Measurements from ENCODE around the gene SANBR. TPM values are rescaled to one million over a fixed set of nuclear protein-coding genes. Genes with fewer than 3 reads are reported as not detected.

The SANBR gene
- total and polyA plus RNA-seq, 2 of the 13 experiments (the other 11 are each of a cell fraction or from before 2014, with no cell fraction given) = 9.8 to 20.9 TPM

DNA sequence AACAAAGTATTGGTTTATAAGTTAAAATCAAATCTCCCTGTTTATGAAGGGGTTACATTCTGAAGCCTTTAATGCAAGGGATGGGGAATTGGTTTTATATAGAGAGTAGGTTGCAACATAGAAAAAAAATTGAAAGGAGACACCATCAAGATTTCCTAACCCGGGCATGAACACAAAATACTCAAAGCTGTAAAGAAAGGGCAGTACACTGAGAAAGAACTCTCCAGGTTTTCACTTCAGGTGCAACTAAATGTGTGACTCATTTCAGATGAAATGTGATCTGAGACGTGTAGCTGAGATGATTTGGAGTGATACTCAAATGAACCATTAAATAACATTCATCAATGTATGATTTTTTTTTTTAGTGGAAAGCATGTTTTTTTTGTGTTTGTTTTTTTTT lies 43.6 kb downstream of the SANBR start:
- CTCF ChIA-PET (ENCODE audit: low intra/inter-chr PET ratio, low total read pairs) = no interaction called here
- Histone ChIP-seq H3K9ac (ENCODE audit: insufficient read depth, low read depth, low read length) (no peak overlapping the region), H4K20me1 (ENCODE audit: insufficient read depth, low read length) (no peaks in the 10 kb centered on the region), H3K27ac (ENCODE audit: extremely low read length, insufficient read depth, low read length) (no peak overlapping the region), H2AFZ (ENCODE audit: low read length) (no peak overlapping the region), H3K4me3 (replicated peaks in 1 of 3; ENCODE audit: insufficient read depth in 1 of 3, low read depth in 2 of 3, low read length in 3 of 3) (no peak overlapping the region), H3K27me3 (ENCODE audit: control insufficient read depth in 1 of 2, insufficient read depth in 2 of 2, low read length in 2 of 2) (no peaks in the 10 kb centered on the region), H3K4me1 (ENCODE audit: insufficient read depth, low read length) (no peaks in the 10 kb centered on the region), H3K36me3 (replicated peaks in 1 of 2; ENCODE audit: control insufficient read depth in 1 of 2, insufficient read depth in 2 of 2, low read length in 2 of 2) (peaks cover 2 to 19% of the 10 kb centered on the region in 2 experiments; a peak in 4 of 5 replicates), H3K79me2 (ENCODE audit: insufficient read depth, low read length) (no peaks in the 10 kb centered on the region), H3K9me3 (ENCODE audit: low read length) (no peaks in the 10 kb centered on the region), H3K4me2 (ENCODE audit: low read depth, low read length) (no peak overlapping the region)
- POLR2A ChIA-PET = no interaction called here
- TF ChIP-seq ZNF264 (CRISPR knock-in tag; IDR thresholded peaks at IDR 0.05) = no peak
- TF ChIP-seq ZNF549 (CRISPR knock-in tag; IDR thresholded peaks at IDR 0.05) = no peak
- TF ChIP-seq, protein P1, sequence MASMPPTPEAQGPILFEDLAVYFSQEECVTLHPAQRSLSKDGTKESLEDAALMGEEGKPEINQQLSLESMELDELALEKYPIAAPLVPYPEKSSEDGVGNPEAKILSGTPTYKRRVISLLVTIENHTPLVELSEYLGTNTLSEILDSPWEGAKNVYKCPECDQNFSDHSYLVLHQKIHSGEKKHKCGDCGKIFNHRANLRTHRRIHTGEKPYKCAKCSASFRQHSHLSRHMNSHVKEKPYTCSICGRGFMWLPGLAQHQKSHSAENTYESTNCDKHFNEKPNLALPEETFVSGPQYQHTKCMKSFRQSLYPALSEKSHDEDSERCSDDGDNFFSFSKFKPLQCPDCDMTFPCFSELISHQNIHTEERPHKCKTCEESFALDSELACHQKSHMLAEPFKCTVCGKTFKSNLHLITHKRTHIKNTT (CRISPR knock-in tag; IDR thresholded peaks at IDR 0.05) = no peak
- no peak for TF ChIP-seq ZNF776 (CRISPR knock-in tag; IDR thresholded peaks at IDR 0.05)
- TF ChIP-seq, protein P2, sequence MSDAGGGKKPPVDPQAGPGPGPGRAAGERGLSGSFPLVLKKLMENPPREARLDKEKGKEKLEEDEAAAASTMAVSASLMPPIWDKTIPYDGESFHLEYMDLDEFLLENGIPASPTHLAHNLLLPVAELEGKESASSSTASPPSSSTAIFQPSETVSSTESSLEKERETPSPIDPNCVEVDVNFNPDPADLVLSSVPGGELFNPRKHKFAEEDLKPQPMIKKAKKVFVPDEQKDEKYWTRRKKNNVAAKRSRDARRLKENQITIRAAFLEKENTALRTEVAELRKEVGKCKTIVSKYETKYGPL (CRISPR knock-in tag; IDR thresholded peaks at IDR 0.05) = no peak
- TF ChIP-seq, protein P3, sequence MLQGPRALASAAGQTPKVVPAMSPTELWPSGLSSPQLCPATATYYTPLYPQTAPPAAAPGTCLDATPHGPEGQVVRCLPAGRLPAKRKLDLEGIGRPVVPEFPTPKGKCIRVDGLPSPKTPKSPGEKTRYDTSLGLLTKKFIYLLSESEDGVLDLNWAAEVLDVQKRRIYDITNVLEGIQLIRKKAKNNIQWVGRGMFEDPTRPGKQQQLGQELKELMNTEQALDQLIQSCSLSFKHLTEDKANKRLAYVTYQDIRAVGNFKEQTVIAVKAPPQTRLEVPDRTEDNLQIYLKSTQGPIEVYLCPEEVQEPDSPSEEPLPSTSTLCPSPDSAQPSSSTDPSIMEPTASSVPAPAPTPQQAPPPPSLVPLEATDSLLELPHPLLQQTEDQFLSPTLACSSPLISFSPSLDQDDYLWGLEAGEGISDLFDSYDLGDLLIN (CRISPR knock-in tag; IDR thresholded peaks at IDR 0.05; ENCODE audit: borderline replicate concordance) = no peak
- no peak for TF ChIP-seq HOXA7 (CRISPR knock-in tag; IDR thresholded peaks at IDR 0.05)
- intact Hi-C loops (cut with micrococcal nuclease; ENCODE audit: unreplicated experiment) = no loop called here
- no peak for FAIRE-seq
- no peak for ATAC-seq
- 95% methylated on average over 2 of the region's 2 CpGs for WGBS (ENCODE audit: low lambda C conversion rate)
- BruUV-seq (replicated peaks) = no TSS peak
- in situ Hi-C loops (cut with HindIII; ENCODE audit: extremely low pct_ligation_motif_present, low pct_unique_long_range_greater_than_20kb) = no loop called here
- no peak for DNase-seq (ENCODE audit: low spot score)
